Fibroblast of lung (primary cell): ENCODE data around the gene TNC.

ENCODE experiments used
- CTCF ChIP-seq, 2 donors: IDR thresholded peaks in 1 of 2; conservative IDR thresholded peaks in 1 of 2; 1 replicate in 1 of 2; 2 replicates in 1 of 2; pipeline ENCODE4 v1.5.1; 2011 to 2012; ENCODE audit warnings: low read length in 2 of 2, control low read depth in 1 of 2, inconsistent platforms in 1 of 2, low read depth in 1 of 2, mild to moderate bottlenecking in 1 of 2
- EZH2 ChIP-seq: IDR thresholded peaks from 2 replicates; pipeline ENCODE4 v1.5.1; 2012; ENCODE audit warnings: low read length, control low read depth, mild to moderate bottlenecking; ENCODE audit errors: missing control alignments

DNA sequence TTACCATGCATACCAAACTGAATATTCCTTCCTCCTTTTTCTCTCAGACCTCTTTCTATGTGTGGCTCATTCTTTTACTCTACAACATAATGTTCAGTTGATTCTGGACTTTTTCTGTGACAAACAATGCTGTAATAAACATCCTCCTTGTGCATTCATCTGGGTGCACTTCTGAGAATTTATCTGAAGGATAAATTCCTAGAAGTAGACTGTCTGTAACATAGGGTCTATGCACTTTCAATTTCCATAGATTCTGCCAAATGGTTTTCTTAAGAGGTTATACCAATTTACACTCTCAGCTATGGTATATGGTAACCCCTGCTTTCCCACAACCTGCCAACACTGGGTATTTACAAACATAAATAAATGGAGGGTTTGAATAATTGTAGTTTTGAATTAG lies 24.1 kb upstream of the TNC start:
- TF ChIP-seq CTCF (conservative IDR thresholded peaks at IDR 0.05 in 1 of 2, IDR thresholded peaks at IDR 0.05 in 1 of 2; ENCODE audit: low read depth in 1 of 2, low read length in 2 of 2) (no peak), EZH2 (no peak)
